Fibroblast of skin of scalp (primary cell): ENCODE measurements around the gene MROH2B. TPM values are rescaled to one million over a fixed set of nuclear protein-coding genes. Genes with fewer than 3 reads are reported as not detected.

Experiments used
- DNase-seq: peaks from one replicate; pipeline ENCODE4 v3.0.0-alpha.2; 2013
- polyA plus RNA-seq, 2 experiments: library from polyadenylated mRNA; unstranded; fragments of 120-200 nt; gene quantifications; one replicate each; pipeline ENCODE4 v1.2.1, GENCODE V29; 2013; ENCODE audit not compliant: insufficient read length in 2 of 2

MROH2B gene
- not detected for polyA plus RNA-seq (2013, experiment 1 of 2; ENCODE audit: insufficient read length)
- not detected for polyA plus RNA-seq (2013, experiment 2 of 2; ENCODE audit: insufficient read length)

DNA sequence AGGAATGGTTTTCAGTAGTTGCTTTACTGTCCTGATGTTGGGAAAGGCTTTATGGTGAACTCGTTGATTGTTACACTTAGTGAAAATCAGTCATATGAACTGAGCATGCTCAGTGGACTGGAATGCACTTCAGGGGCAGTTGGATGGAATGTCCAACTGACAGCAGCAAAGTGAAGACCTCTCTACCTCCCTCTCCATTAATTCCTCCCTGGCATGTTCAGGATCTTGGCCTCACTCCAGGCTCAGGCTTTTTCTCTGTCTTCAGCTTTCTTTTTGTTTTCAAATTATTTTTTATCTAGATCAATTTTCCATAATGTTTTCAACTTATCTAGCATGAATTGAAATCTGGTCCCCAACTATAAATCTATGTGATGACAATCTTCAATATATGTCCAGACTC is at the start of gene MROH2B:
Gene MROH2B, minus strand, starts transcription at position 101 of the 400 bp plus-strand sequence. CDS start 490 bp downstream, outside the sequence.
- DNase-seq: no peak

DNA sequence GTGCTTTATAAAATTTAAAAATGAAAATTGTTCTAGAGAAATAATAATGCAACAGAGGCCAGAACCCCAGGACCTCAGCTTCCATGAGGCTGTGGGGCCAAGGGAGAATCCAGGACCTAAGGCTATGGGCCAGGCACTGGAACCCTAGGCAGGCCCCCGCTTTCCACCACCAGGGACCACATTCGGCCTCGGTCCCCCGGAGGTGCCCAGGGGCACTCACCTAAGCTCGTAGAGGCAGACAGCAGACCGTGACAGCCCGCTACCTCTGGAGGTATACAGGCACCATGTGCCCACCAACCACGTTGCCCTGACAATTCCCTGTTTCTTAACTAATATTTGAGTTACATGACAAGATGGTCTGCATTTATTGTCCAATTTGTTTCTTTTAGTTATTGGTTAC is 49.5 kb upstream of the MROH2B start:
- DNase-seq: no peak

GRCh38 chr5:41118177-41118576 is 47.0 kb upstream of the MROH2B start:
- no peak for DNase-seq

DNA sequence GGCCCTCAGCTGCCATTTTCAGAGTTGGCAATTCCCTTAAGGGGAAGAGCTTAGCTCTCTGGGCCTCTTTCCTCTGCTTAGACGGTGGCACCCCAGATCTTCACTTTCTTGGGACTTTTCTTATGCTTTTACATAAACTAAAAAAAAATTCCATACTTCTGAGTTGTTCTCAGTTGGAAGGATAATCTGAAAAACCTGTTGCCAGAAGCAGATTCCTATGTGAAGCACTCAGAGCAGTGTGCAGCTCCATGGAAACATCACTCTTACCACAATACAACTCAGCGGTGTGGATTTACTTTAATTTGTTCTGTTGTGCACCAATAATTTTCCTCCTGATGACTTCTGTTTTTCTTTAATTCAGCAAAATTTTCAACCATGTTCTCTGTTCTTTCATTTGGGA is 44.1 kb upstream of the MROH2B start:
- DNase-seq: peak; percentile 86

GRCh38 chr5:41112486-41113455 is 41.6 kb upstream of the MROH2B start:
- peak; percentile 77 for DNase-seq

DNA sequence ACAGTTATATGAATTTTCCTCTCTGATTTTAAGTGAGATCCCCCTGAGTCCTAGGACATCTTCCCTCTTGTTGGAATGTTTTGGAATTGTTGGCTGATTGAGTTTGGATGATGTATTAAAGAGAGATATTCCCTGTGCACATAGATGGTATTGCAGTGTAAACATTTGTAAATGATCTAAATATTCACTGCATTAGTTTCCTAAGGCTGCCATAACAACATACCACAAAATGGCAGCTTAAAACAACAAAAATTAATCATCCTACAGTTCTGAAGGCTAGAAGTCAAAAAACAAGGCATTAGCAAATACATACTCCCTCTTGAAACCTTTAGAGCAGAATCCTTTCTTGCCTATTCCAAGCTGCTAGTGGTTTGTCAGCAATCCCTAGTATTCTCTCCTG is 38.0 kb upstream of the MROH2B start:
- DNase-seq: peak; percentile 82

GRCh38 chr5:41102341-41102740 is 31.2 kb upstream of the MROH2B start:
- DNase-seq: no peak

DNA sequence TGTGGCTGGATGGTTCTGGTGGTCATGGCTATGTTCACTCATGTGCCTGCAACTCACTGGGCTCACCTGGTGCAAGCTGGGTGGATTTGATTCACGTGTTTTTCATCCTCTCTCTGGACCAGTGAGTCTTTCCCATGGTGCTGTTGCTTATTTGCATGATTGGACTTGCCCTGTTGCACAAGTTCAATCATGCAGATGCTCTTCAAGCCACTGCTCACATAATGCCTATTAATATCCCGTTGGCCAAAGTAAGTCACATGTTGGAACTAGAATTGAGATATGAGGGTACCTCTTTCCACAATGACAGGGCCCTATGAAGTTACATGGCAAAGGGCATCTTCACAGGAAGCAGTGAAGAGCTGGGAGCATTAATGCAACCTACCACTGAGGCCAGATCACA is 26.5 kb upstream of the MROH2B start:
- no peak for DNase-seq

DNA sequence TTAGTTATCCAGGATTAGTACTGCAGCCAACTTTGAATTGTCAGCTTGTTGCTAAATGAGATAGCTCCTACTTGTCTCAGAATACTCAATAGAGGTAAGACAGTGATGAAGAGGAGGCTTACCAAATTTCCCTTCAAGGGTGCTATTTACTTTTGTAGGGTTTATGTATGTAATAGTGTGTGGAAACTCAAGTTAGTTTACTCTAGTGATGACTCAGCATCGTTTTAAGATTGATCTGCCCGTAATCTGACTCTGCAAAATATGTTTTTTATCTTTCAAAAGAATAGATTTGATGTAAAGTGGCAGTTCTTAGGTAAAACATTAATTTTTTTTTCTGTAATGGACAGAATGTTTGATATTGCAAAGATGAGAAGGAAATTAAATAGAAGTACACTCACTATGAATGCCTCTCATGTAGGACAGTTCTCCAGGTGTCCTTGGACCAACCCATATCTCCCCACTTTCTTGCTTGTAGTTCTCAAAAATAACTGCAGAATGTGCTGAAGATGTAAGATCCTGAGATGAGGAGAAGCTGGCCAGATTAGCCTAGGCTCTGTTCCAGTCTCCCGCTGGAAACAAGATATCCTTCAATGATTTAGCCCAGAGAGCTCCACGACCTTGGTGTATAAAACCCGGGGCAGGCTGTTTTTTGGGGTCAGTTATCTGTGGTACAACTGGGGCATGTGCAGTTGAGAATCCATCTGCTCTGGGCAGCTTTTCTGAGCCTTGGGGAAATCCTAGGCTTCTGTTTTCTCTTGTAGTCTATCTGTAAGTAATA is 24.4 kb upstream of the MROH2B start:
- DNase-seq: no peak

DNA sequence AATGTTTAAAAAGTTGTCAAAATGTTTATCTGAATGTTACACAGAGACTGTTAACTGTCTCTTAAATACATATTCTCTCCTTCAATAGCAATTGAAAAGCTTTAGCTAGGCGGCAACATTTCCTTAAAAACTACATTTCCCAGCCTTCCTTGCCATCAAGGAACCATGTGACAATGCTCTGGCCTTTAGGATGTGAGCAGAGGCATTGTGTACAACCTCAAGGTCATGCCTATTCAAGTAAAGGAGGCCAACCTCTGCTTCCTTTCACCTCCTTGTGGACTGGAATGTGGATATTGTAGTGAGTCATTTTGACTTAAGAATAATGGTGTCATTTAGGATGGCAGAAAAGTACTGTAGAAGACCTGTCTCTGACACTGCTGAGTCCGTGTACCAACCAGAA is 23.7 kb upstream of the MROH2B start:
- no peak for DNase-seq

DNA sequence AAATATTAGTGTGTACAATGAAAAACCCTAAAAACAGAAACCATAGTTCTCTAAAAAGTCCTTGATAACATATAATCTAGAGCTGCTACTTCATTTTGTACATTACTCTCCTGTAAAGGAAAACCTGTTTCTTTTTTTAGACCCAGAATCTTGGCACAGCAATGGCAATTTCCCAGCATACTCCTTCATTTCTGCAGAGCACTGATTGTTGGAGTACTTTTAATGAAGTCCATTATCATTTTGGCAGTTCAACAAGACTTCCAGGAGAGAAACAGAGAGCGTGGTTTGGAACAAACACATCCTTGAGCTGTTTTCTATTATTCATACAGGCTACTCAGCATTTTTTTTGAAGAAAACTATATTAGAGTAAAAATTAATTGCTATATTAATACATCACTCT is 22.7 kb upstream of the MROH2B start:
- no peak for DNase-seq

DNA sequence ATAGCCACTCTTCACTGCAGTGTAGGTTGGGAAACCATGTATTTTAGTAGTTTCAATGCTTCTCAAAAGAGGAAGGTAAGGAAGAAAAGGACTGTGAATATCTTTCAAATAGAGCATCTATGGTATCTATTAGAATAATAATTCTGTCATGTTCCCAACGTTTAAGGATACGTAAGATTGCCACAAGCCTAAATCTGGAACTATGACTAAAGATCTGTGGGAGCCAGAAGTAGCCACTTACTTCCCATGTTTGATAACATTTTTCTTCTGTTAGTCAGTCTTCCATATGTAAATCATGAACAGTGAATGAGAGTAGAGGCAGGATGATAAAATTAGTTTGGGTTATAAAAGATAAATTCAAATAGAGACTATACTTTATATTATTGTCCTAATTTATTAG is 16.3 kb upstream of the MROH2B start:
- DNase-seq: peak; percentile 49

DNA sequence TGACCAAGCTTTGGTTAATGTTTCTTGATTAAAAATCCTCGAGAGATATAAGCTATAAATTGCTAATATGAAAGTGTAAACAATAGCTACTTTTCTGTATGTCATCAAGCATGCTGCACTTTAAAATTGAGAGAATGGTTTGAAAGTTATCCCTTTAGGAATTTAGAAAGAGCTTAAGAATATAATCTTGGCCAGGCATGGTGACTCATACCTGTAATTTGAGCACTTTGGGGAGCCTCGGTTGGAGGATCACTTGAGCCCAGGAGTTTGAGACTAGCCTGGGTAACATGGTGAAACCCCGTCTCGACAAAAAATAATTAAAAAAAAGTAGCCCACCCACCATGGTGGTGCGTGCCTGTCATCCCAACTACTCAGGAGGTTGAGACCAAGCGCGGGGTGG is 12.2 kb upstream of the MROH2B start:
- peak; percentile 3 for DNase-seq

DNA sequence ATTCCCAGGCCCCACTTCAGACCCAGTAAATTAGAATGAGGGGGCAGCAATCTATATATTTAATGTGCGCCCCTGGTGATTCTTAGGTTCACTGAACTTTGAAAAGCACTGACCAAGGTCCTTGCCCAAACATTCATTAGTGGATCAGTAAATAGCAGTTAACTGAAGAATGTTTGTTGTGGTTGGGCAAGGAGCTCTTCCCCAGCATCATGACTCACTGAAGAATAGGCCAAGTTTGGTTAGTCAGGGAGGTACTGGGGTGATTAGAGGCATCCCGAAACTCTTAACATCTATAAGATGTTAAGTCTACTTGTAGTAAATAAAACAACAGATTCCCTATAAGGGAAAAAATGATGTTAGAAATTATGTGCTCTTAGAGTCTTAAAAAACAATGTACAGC is 833 bp upstream of the MROH2B start:
- no peak for DNase-seq

DNA sequence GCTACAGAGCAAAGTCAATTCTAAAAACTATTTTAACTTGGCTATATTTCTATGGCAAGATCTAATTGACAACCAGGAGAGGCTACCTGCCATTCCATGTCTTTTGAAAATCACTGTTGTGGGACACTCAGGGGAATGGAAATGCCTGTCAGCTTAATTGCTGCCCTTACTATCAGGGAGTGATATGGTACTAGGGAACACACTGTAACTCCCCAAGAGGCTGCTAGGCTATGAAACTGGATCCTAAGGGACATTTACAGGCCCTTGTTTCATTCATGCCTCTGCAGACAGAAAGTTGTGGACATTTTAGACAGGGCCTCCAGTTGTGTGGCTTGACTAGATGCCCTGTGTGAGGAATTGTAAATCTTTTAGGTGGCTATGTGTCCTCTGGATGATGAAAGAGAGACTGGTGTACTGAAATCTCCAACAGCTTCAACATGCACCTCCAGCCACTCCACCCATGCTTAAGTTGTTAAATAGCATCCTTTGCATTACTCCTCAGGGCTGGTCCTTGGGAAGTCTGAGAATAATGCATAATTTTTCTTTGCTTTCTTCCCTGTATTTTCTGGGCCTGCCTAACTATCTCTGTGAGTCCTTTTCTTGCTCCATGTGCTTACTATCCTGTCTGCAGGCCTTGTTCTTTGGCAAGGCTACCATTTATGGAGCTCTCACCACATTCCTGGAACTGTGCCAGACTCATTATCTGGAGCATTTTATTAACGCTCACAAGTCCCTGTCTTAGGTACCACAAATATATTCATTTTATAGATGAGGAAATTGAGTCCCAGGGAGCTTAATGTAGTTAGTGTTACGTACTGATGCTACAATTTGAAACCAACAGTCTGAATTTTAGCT is 3.2 kb downstream of the MROH2B start:
- DNase-seq: peak; percentile 1

- DNase-seq: no peak
These were observed 5.3 kb downstream of the MROH2B start for GRCh38 chr5:41065691-41066335.

DNA sequence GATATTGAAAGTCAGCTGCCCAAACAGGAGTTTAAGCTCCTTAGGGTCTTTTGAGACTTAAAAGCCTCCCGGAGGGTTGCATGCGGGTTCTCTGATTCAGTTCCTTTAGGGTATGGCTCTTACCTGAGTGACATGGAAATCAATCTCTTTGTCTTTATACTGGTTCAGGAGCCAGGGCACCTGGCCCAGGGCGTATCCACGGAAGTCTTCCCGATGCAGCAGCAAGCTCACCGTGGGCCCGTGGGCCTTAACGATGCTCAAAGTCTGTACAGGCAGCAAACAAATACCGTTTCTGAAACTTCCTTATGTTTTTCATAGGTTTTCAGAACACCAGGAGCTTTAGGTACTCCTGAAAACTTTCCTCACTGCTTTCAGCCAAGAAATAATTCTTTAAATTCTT is 13.2 kb downstream of the MROH2B start:
- DNase-seq: no peak

DNA sequence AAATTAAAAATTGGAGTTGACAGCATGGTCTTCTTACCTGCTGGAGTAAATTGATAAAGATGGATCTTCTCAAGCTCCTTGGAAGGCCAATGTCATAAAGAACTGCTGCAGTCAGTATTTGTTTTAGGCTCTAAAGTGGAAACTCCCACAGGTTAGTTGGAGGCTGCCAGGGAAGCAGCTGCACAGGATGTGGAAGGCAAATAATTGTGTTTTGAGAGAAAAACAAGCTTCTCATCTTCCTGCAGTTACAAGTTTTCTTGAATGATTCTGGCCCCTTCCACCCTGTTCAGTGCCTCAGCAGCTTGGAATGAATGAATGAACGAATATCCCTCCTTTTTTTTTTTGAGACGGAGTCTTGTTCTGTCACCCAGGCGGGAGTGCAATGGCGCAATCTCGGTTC is 13.9 kb downstream of the MROH2B start:
- no peak for DNase-seq

DNA sequence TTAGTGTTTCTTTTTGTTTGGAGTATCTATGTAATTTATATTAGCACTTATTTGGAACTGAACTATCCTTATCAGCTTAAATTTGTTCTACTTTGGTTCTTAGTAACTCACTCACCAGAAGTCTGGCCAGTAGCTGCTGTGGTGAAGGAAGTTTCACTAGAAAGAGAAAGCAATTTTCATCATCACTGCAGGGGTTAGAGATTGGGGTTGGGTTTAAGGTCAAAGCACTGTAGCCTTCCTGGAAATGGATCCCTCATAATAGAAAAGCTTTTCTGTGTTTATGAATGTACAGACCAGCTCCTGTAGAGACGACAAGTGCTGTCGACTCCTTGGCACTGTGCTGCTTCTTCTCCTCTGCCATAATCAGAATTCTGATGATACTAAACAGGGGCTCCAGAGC is 22.2 kb downstream of the MROH2B start:
- no peak for DNase-seq

GRCh38 chr5:41043109-41043747 is 27.9 kb downstream of the MROH2B start:
- DNase-seq: no peak

DNA sequence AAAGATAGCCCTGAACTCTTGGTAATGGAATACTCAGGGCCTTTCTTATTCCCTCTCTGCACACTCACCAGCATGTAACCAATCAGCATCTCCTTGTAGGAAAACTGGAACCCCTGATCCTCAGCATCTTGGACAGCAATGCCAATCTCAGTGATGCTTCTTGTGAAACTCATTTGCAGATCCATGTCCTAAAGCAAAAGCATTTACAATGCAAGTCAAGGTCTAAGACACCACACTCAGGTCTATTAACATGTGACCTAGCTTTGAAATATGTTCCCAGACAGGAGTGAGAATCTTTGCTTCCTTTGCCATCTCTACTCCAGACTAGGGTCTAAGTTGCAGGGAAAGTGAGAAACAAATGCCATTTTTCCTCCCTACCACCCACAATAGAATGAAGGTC is 38.2 kb downstream of the MROH2B start:
- no peak for DNase-seq
